CD14-positive monocyte (primary cell): ENCODE measurements around the gene H1-8. TPM values are rescaled to one million over a fixed set of nuclear protein-coding genes. Genes with fewer than 3 reads are reported as not detected.

ENCODE experiments used
- DNase-seq, 3 donors: peaks; one replicate each; pipeline ENCODE4 v3.0.0-alpha.2; 2011 to 2022
- H2AFZ ChIP-seq: 2 replicates; pipeline ENCODE4 v1.6.0; 2012; ENCODE audit warnings: mild to moderate bottlenecking, low read depth, low read length, inconsistent platforms; ENCODE audit not compliant: insufficient read depth, poor library complexity, severe bottlenecking
- H3K27ac ChIP-seq, 2 donors: 1 replicate in 1 of 2; 2 replicates in 1 of 2; pipeline ENCODE4 v1.5.1; 2012 to 2013; ENCODE audit warnings: low read length in 2 of 2, control low read depth in 1 of 2, inconsistent platforms in 1 of 2, low read depth in 1 of 2, mild to moderate bottlenecking in 1 of 2
- H3K27me3 ChIP-seq, 2 donors: one replicate each; pipeline versions ENCODE4 v1.6.0 to v1.6.1; 2011 to 2013; ENCODE audit warnings: low read length in 2 of 2; ENCODE audit not compliant: control insufficient read depth in 2 of 2, insufficient read depth in 2 of 2
- H3K36me3 ChIP-seq, 2 donors: replicated peaks in 1 of 2; 1 replicate in 1 of 2; 2 replicates in 1 of 2; pipeline versions ENCODE4 v1.5.1 to v1.6.1; 2012 to 2013; ENCODE audit warnings: low read length in 2 of 2, control low read depth in 1 of 2, inconsistent platforms in 1 of 2, mild to moderate bottlenecking in 1 of 2; ENCODE audit not compliant: insufficient read depth in 2 of 2, control insufficient read depth in 1 of 2
- H3K4me1 ChIP-seq, 2 donors: 1 replicate in 1 of 2; 2 replicates in 1 of 2; pipeline versions ENCODE4 v1.5.1 to v1.6.1; 2012 to 2013; ENCODE audit warnings: low read length in 2 of 2, control low read depth in 1 of 2, inconsistent platforms in 1 of 2, mild to moderate bottlenecking in 1 of 2, moderate library complexity in 1 of 2; ENCODE audit not compliant: insufficient read depth in 2 of 2, control insufficient read depth in 1 of 2
- H3K4me2 ChIP-seq: replicated peaks from 2 replicates; pipeline ENCODE3; 2012; ENCODE audit warnings: low read length, moderate library complexity, mild to moderate bottlenecking; ENCODE audit not compliant: poor library complexity, severe bottlenecking; ENCODE audit errors: extremely low read depth
- H3K4me3 ChIP-seq, 3 experiments: fragments of 200-600 bp in 1 of 3; sonication (generic) in 1 of 3; replicated peaks in 1 of 3; 1 replicate in 2 of 3; 2 replicates in 1 of 3; pipeline ENCODE4 v1.5.1; 2011 to 2013; ENCODE audit warnings: low read length in 3 of 3, mild to moderate bottlenecking in 3 of 3, control low read depth in 2 of 3, low read depth in 2 of 3, inconsistent platforms in 1 of 3, moderate library complexity in 1 of 3
- H3K79me2 ChIP-seq: 2 replicates; pipeline ENCODE4 v1.6.0; 2012; ENCODE audit warnings: mild to moderate bottlenecking, control low read depth, inconsistent platforms, low read length, moderate library complexity; ENCODE audit not compliant: insufficient read depth
- H3K9ac ChIP-seq: 2 replicates; pipeline ENCODE4 v1.6.0; 2017; ENCODE audit warnings: low read length, mild to moderate bottlenecking; ENCODE audit not compliant: insufficient read depth, poor library complexity, severe bottlenecking
- H3K9me3 ChIP-seq, 2 donors: replicated peaks in 1 of 2; 1 replicate in 1 of 2; 2 replicates in 1 of 2; pipeline versions ENCODE4 v1.5.1 to v1.6.1; 2012 to 2013; ENCODE audit warnings: low read length in 2 of 2, control low read depth in 1 of 2; ENCODE audit not compliant: control insufficient read depth in 1 of 2, insufficient read depth in 1 of 2
- H4K20me1 ChIP-seq: 2 replicates; pipeline ENCODE4 v1.6.0; 2012; ENCODE audit warnings: mild to moderate bottlenecking, low read length, control low read depth, moderate library complexity; ENCODE audit not compliant: insufficient read depth
- H3K27ac Mint-ChIP-seq, 7 donors: one replicate each; pipeline ENCODE4 v1.8.0; 2020; ENCODE audit warnings: mild to moderate bottlenecking in 7 of 7, mixed read lengths in 7 of 7, moderate library complexity in 6 of 7, inconsistent platforms in 2 of 7
- H3K27me3 Mint-ChIP-seq, 3 donors: one replicate each; pipeline ENCODE4 v1.8.0; 2021 to 2022; ENCODE audit warnings: low read depth in 3 of 3, mild to moderate bottlenecking in 3 of 3, mixed read lengths in 3 of 3, moderate library complexity in 3 of 3, inconsistent platforms in 1 of 3
- H3K36me3 Mint-ChIP-seq, 2 donors: one replicate each; pipeline ENCODE4 v1.8.0; 2020; ENCODE audit warnings: mixed read lengths in 2 of 2, inconsistent platforms in 1 of 2, mild to moderate bottlenecking in 1 of 2
- H3K4me1 Mint-ChIP-seq: one replicate; pipeline ENCODE4 v1.8.0; 2020; ENCODE audit warnings: mild to moderate bottlenecking, mixed read lengths
- H3K4me3 Mint-ChIP-seq, 2 donors: one replicate each; pipeline ENCODE4 v1.8.0; 2020; ENCODE audit warnings: mild to moderate bottlenecking in 2 of 2, mixed read lengths in 2 of 2, moderate library complexity in 1 of 2
- H3K9me3 Mint-ChIP-seq, 7 donors: one replicate each; pipeline ENCODE4 v1.8.0; 2020 to 2022; ENCODE audit warnings: mixed read lengths in 7 of 7, mild to moderate bottlenecking in 6 of 7, moderate library complexity in 6 of 7, inconsistent platforms in 2 of 7
- CTCF ChIP-seq: fragments of 200-600 bp; IDR thresholded peaks from one replicate; pipeline ENCODE4 v1.8.0; 2022; ENCODE audit warnings: antibody characterized with exemption, mild to moderate bottlenecking
- WGBS: methylation state at CpG from one replicate; pipeline ENCODE4 v1.1.5; 2013; ENCODE audit warnings: missing lambda C conversion rate; ENCODE audit not compliant: insufficient coverage; 5-methylcytosine and 5-hydroxymethylcytosine counted together
- intact Hi-C, 2 donors: fragments of 100-400 bp; cut with micrococcal nuclease; formaldehyde crosslinking; loops; one replicate each; pipeline versions ENCODE4 v1.15.0 to v1.15.1; 2023
- polyA plus RNA-seq, 3 donors: library from polyadenylated mRNA; depleted of rRNA in 1 of 3; unstranded in 2 of 3; stranded (reverse) in 1 of 3; fragments of 300-500 nt in 2 of 3; fragments of >200 nt in 1 of 3; fragmentation: Illumina TruSeq in 2 of 3; gene quantifications; 1 replicate in 2 of 3; 2 replicates in 1 of 3; pipeline ENCODE4 v1.2.3, GENCODE V29; 2012 to 2021

Gene H1-8
- polyA plus RNA-seq, 3 donors = not detected

- Histone ChIP-seq H3K27ac (peak overlapping the region; percentile 73 to 90), H3K4me2 (peak overlapping the region; percentile 70), H3K4me3 (peak overlapping the region; percentile 4 to 63 (median 25)), H4K20me1 (peaks cover 78% of the 10 kb centered on the region), H3K9ac (peak overlapping the region; percentile 47), H3K4me1 (peaks cover 69 to 74% of the 10 kb centered on the region in 2 donors), H2AFZ (peak overlapping the region; percentile 41), H3K36me3 (peaks cover 0 to 30% of the 10 kb centered on the region in 2 donors), H3K79me2 (peaks cover 78% of the 10 kb centered on the region), H3K9me3 (no peaks in the 10 kb centered on the region), H3K27me3 (no peaks in the 10 kb centered on the region)
- Mint-ChIP-seq H3K4me3 (peak overlapping the region; percentile 59 to 69), H3K27ac (peak overlapping the region; percentile 87 to 97 (median 93)), H3K36me3 (peaks cover 6 to 42% of the 10 kb centered on the region in 2 donors), H3K27me3 (peaks cover 0 to 2% (median 2%) of the 10 kb centered on the region in 3 donors), H3K4me1 (peaks cover 73% of the 10 kb centered on the region), H3K9me3 (peaks cover 0 to 3% (median 0%) of the 10 kb centered on the region in 7 donors)
- peak; percentile 40 to 72 (median 54) for DNase-seq
- intact Hi-C loops = loop anchor here in 1 of 2 donors (5.0 kb wide), 1 partner anchor 35 kb away; no protein-coding TSS in a partner anchor
- no peak for TF ChIP-seq CTCF
- WGBS = 4% methylated on average over 9 of the region's 26 CpGs
Measured at GRCh38 chr3:129592381-129593131, 49.6 kb downstream of the H1-8 start.

DNA sequence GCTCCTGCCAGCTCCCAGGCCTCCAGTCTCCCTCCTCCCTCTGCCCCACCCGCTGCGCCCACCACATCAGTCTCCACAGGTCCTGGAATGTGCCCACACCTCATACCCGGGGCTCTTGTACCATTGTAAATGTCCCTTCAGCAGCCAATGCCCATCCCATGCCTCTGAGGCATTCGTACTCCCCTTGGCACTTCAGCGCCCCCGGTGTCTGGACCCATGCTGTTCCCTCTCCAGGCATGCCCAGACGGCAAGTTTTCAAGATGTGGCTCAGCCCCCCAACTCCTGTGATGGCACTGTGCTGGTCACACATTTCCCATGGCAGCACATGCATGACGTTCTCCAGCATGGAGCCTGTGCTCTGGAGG lies 50.2 kb downstream of the H1-8 start:
- H3K9ac ChIP-seq = peak overlapping the region; percentile 47
- H2AFZ ChIP-seq = peak overlapping the region; percentile 13
- Mint-ChIP-seq H3K36me3 (peaks cover 3 to 39% of the 10 kb centered on the region in 2 donors), H3K4me3 (peak overlapping the region; percentile 59 to 69), H3K27me3 (peaks cover 0 to 2% (median 2%) of the 10 kb centered on the region in 3 donors), H3K4me1 (peaks cover 73% of the 10 kb centered on the region), H3K27ac (peak overlapping the region; percentile 87 to 97 (median 93)), H3K9me3 (peaks cover 0 to 3% (median 0%) of the 10 kb centered on the region in 7 donors)
- intact Hi-C loops = loop anchor here in 1 of 2 donors (5.0 kb wide), 1 partner anchor 34 kb away; no protein-coding TSS in a partner anchor
- no peak for DNase-seq
- 55% methylated on average over 7 of the region's 8 CpGs for WGBS
- peaks cover 76% of the 10 kb centered on the region for H4K20me1 ChIP-seq
- H3K4me3 ChIP-seq = peak overlapping the region in 1 of 3 experiments; percentile 63
- H3K79me2 ChIP-seq = peaks cover 85% of the 10 kb centered on the region
- H3K4me2 ChIP-seq = peak overlapping the region; percentile 70
- TF ChIP-seq CTCF = no peak
- H3K4me1 ChIP-seq = peaks cover 70 to 74% of the 10 kb centered on the region in 2 donors
- no peaks in the 10 kb centered on the region for H3K27me3 ChIP-seq
- peaks cover 0 to 23% of the 10 kb centered on the region in 2 donors for H3K36me3 ChIP-seq
- peak overlapping the region; percentile 73 to 90 for H3K27ac ChIP-seq
- no peaks in the 10 kb centered on the region for H3K9me3 ChIP-seq
